RWPE2 (cell line): ENCODE results near the gene TCOF1.

ENCODE experiments used
- ATAC-seq: fragments of 200-7000 bp; cut with Tn5 transposase; 3 replicates; pipeline ENCODE4 v1.9.1; 2021; ENCODE audit warnings: low read depth
- DNase-seq: peaks from one replicate; pipeline ENCODE4 v3.0.0-alpha.2; 2020; ENCODE audit warnings: low spot score
- H3K27ac ChIP-seq: fragments of 450-650 bp; 2 replicates; pipeline ENCODE4 v1.5.1; 2017; ENCODE audit warnings: mild to moderate bottlenecking; ENCODE audit not compliant: poor library complexity, severe bottlenecking
- H3K27me3 ChIP-seq: fragments of 250-450 bp; sonication (Bioruptor Pico); 2 replicates; pipeline ENCODE4 v1.5.1; 2021; ENCODE audit warnings: mild to moderate bottlenecking, moderate library complexity; ENCODE audit not compliant: insufficient read depth, poor library complexity, severe bottlenecking
- H3K36me3 ChIP-seq: fragments of 250-450 bp; sonication (Bioruptor Pico); 2 replicates; pipeline ENCODE4 v1.5.1; 2020; ENCODE audit warnings: low read depth, mild to moderate bottlenecking, moderate library complexity
- H3K4me1 ChIP-seq: fragments of 250-450 bp; sonication (Bioruptor Pico); 2 replicates; pipeline ENCODE4 v1.5.1; 2021; ENCODE audit warnings: mild to moderate bottlenecking, moderate library complexity; ENCODE audit not compliant: insufficient read depth, poor library complexity, severe bottlenecking
- H3K4me3 ChIP-seq: fragments of 250-450 bp; sonication (Bioruptor Pico); 2 replicates; pipeline ENCODE4 v1.5.1; 2021; ENCODE audit warnings: mild to moderate bottlenecking, moderate library complexity; ENCODE audit not compliant: severe bottlenecking
- H3K9me3 ChIP-seq: fragments of 250-450 bp; sonication (Bioruptor Pico); 2 replicates; pipeline ENCODE4 v1.5.1; 2021; ENCODE audit warnings: mild to moderate bottlenecking, moderate library complexity; ENCODE audit not compliant: severe bottlenecking
- CTCF ChIP-seq: fragments of 450-650 bp; IDR thresholded peaks from one replicate; pipeline ENCODE4 v1.5.1; 2017; ENCODE audit warnings: mild to moderate bottlenecking, moderate library complexity; ENCODE audit not compliant: poor library complexity, severe bottlenecking

TCOF1 gene

GRCh38 chr5:150404941-150405816 lies 47.7 kb downstream of the TCOF1 start:
- Histone ChIP-seq H3K27ac (no peak overlapping the region), H3K9me3 (no peaks in the 10 kb centered on the region), H3K27me3 (no peaks in the 10 kb centered on the region), H3K36me3 (peaks cover 15% of the 10 kb centered on the region), H3K4me3 (no peak overlapping the region), H3K4me1 (no peaks in the 10 kb centered on the region)
- no peak for DNase-seq
- no peak for TF ChIP-seq CTCF
- ATAC-seq = no peak

- Histone ChIP-seq H3K4me3 (no peak overlapping the region), H3K27me3 (no peaks in the 10 kb centered on the region), H3K36me3 (peaks cover 8% of the 10 kb centered on the region; the same call in 1 of the 2 replicates), H3K4me1 (no peaks in the 10 kb centered on the region), H3K27ac (no peak overlapping the region), H3K9me3 (no peaks in the 10 kb centered on the region)
- ATAC-seq (no peak), DNase-seq (no peak)
- no peak for TF ChIP-seq CTCF
These were observed 48.7 kb downstream of the TCOF1 start for GRCh38 chr5:150406103-150406722.

GRCh38 chr5:150406723-150407095 lies 49.2 kb downstream of the TCOF1 start:
- Histone ChIP-seq H3K4me3 (no peak overlapping the region), H3K4me1 (no peaks in the 10 kb centered on the region)
- no peak for TF ChIP-seq CTCF

GRCh38 chr5:150407096-150407720 lies 49.7 kb downstream of the TCOF1 start:
- Histone ChIP-seq H3K27me3 (no peaks in the 10 kb centered on the region), H3K9me3 (no peaks in the 10 kb centered on the region), H3K36me3 (peaks cover 5% of the 10 kb centered on the region; the same call in 1 of the 2 replicates), H3K4me3 (no peak overlapping the region), H3K4me1 (no peaks in the 10 kb centered on the region), H3K27ac (no peak overlapping the region)
- DNase-seq (peak; percentile 73), ATAC-seq (no peak)
- no peak for TF ChIP-seq CTCF

More at GRCh38 chr5:150406723-150407095, 49.2 kb downstream of the TCOF1 start:
- Histone ChIP-seq H3K27me3 (no peaks in the 10 kb centered on the region), H3K27ac (no peak overlapping the region), H3K9me3 (no peaks in the 10 kb centered on the region), H3K36me3 (peaks cover 5% of the 10 kb centered on the region; the same call in 1 of the 2 replicates)
- peak; percentile 66 for DNase-seq
- no peak for ATAC-seq
